HepG2 (cell line): Measurements from ENCODE around the gene TSPAN31. TPM values are rescaled to one million over a fixed set of nuclear protein-coding genes. Genes with fewer than 3 reads are reported as not detected.

Experiments used
- ARID2 ChIP-seq: sonication (generic); formaldehyde crosslinking; IDR thresholded peaks from 2 replicates; pipeline ENCODE4 v1.8.1; 2022; ENCODE audit warnings: mild to moderate bottlenecking, missing genetic modification reagents, borderline replicate concordance
- ARID5B ChIP-seq: IDR thresholded peaks from 2 replicates; pipeline ENCODE4 v1.4.0; 2020; ENCODE audit warnings: mild to moderate bottlenecking, missing genetic modification reagents
- ARNT ChIP-seq: fragments of 450-650 bp; IDR thresholded peaks from 2 replicates; pipeline ENCODE4 v1.6.1; 2017
- ATF7-NPFF ChIP-seq: sonication (generic); formaldehyde crosslinking; IDR thresholded peaks from 2 replicates; pipeline ENCODE4 v1.8.1; 2023; ENCODE audit warnings: mild to moderate bottlenecking, low read depth, missing genetic modification reagents, moderate library complexity
- CBX5 ChIP-seq: sonication (generic); formaldehyde crosslinking; IDR thresholded peaks from 2 replicates; pipeline ENCODE4 v1.4.0; 2020; ENCODE audit warnings: missing genetic modification reagents, borderline replicate concordance
- E2F5 ChIP-seq: sonication (generic); formaldehyde crosslinking; conservative IDR thresholded peaks from 2 replicates; pipeline ENCODE4 v1.4.0; 2020; ENCODE audit warnings: missing genetic modification reagents
- FOXP1 ChIP-seq, 2 experiments: fragments of 450-650 bp in 1 of 2; IDR thresholded peaks; 2 replicates each; pipeline ENCODE4 v1.6.1; 2017 to 2018; ENCODE audit warnings: antibody characterized with exemption in 1 of 2
- KDM6A ChIP-seq: IDR thresholded peaks from 2 replicates; pipeline ENCODE4 v1.6.1; 2016; ENCODE audit warnings: low read depth
- POGZ ChIP-seq: sonication (generic); formaldehyde crosslinking; IDR thresholded peaks from 2 replicates; pipeline ENCODE4 v1.4.0; 2020; ENCODE audit warnings: mild to moderate bottlenecking, missing genetic modification reagents
- SKIL ChIP-seq: sonication (generic); formaldehyde crosslinking; IDR thresholded peaks from 2 replicates; pipeline ENCODE4 v1.8.0; 2022; ENCODE audit warnings: missing genetic modification reagents, mild to moderate bottlenecking, moderate library complexity, borderline replicate concordance
- SNRNP70 ChIP-seq: fragments of 200-400 bp; formaldehyde crosslinking; IDR thresholded peaks from 2 replicates; pipeline ENCODE4 v1.6.1; 2017; ENCODE audit warnings: mild to moderate bottlenecking, low read depth, low read length, moderate library complexity
- ZBTB2 ChIP-seq: sonication (generic); formaldehyde crosslinking; IDR thresholded peaks from 2 replicates; pipeline ENCODE4 v1.8.0; 2022; ENCODE audit warnings: low read depth, missing genetic modification reagents
- ZFP90 ChIP-seq: sonication (generic); formaldehyde crosslinking; IDR thresholded peaks from 2 replicates; pipeline ENCODE4 v1.8.0; 2022; ENCODE audit warnings: missing genetic modification reagents, mild to moderate bottlenecking, inconsistent platforms, borderline replicate concordance
- ZFYVE20 ChIP-seq: sonication (generic); formaldehyde crosslinking; IDR thresholded peaks from 2 replicates; pipeline ENCODE4 v1.8.0; 2023; ENCODE audit warnings: low read depth, mild to moderate bottlenecking, moderate library complexity, missing genetic modification reagents, borderline replicate concordance
- ZNF234 ChIP-seq: sonication (generic); formaldehyde crosslinking; conservative IDR thresholded peaks from 2 replicates; pipeline ENCODE4 v1.5.1; 2020; ENCODE audit warnings: mild to moderate bottlenecking, missing genetic modification reagents
- ZNF367 ChIP-seq: sonication (generic); formaldehyde crosslinking; IDR thresholded peaks from 2 replicates; pipeline ENCODE4 v1.4.0; 2020; ENCODE audit warnings: missing genetic modification reagents, borderline replicate concordance
- ZNF547 ChIP-seq: sonication (generic); formaldehyde crosslinking; IDR thresholded peaks from 2 replicates; pipeline ENCODE4 v1.5.1; 2020; ENCODE audit warnings: mild to moderate bottlenecking, missing genetic modification reagents
- ZNF598 ChIP-seq: sonication (generic); formaldehyde crosslinking; IDR thresholded peaks from 2 replicates; pipeline ENCODE4 v1.5.1; 2020; ENCODE audit warnings: mild to moderate bottlenecking, missing genetic modification reagents, borderline replicate concordance
- ZNF775 ChIP-seq: sonication (generic); formaldehyde crosslinking; IDR thresholded peaks from 2 replicates; pipeline ENCODE4 v1.4.0; 2020; ENCODE audit warnings: missing genetic modification reagents, mild to moderate bottlenecking, moderate library complexity, borderline replicate concordance
- ZNF776 ChIP-seq: sonication (generic); formaldehyde crosslinking; IDR thresholded peaks from 2 replicates; pipeline ENCODE4 v1.4.0; 2020; ENCODE audit warnings: mild to moderate bottlenecking, missing genetic modification reagents
- ZSCAN21 ChIP-seq: sonication (generic); formaldehyde crosslinking; IDR thresholded peaks from 2 replicates; pipeline ENCODE4 v1.8.0; 2022; ENCODE audit warnings: mild to moderate bottlenecking, missing genetic modification reagents, moderate library complexity, borderline replicate concordance
- ZSCAN25 ChIP-seq: sonication (generic); formaldehyde crosslinking; IDR thresholded peaks from 2 replicates; pipeline ENCODE4 v1.8.0; 2022; ENCODE audit warnings: mild to moderate bottlenecking, missing genetic modification reagents
- polyA plus RNA-seq, 8 experiments: library from polyadenylated mRNA; depleted of rRNA in 3 of 8; stranded (reverse) in 7 of 8; unstranded in 1 of 8; fragments of >200 nt; fragmentation: Illumina TruSeq in 4 of 8; extraction: Trizol in 4 of 8; gene quantifications; 2 replicates each; pipeline versions ENCODE4 v1.2.1 to v1.2.3, GENCODE V29; 2011 to 2016; ENCODE audit warnings: low read depth in 4 of 8, missing spikeins in 1 of 8, mixed read lengths in 1 of 8; ENCODE audit not compliant: insufficient read depth in 1 of 8
- total RNA-seq, 5 experiments: library from RNA; depleted of rRNA; stranded (reverse); fragments of >200 nt; fragmentation: Illumina TruSeq; extraction: Trizol; gene quantifications; 2 replicates each; pipeline ENCODE4 v1.2.3, GENCODE V29; 2016; ENCODE audit warnings: low read depth in 1 of 5

The TSPAN31 gene
- total and polyA plus RNA-seq, 2 of the 13 experiments (the other 11 are each of a cell fraction or from before 2014, with no cell fraction given), result 10.4 to 24.6 TPM

GRCh38 chr12:57744777-57745484 lies at the start of gene TSPAN31 (continued):
- no peak for TF ChIP-seq SKIL
- no peak for TF ChIP-seq E2F5 (CRISPR knock-in tag)
- peak; percentile 5; the same call in 1 of the 2 replicates for TF ChIP-seq ARID5B (CRISPR knock-in tag)
- no peak for TF ChIP-seq ZSCAN21
- TF ChIP-seq ZSCAN25 (CRISPR knock-in tag), result no peak
- no peak; the same call in 1 of the 2 replicates for TF ChIP-seq ZFP90
- no peak for TF ChIP-seq SNRNP70
- TF ChIP-seq ARNT, result no peak
- TF ChIP-seq ARID2 (CRISPR knock-in tag), result 0 out of 2 replicates have a peak, but pooled peaks have one; percentile 12
- no peak for TF ChIP-seq ZBTB2 (CRISPR knock-in tag)
- TF ChIP-seq POGZ (CRISPR knock-in tag), result peak; percentile 31
- TF ChIP-seq ZFYVE20 (CRISPR knock-in tag), result no peak
- TF ChIP-seq ZNF598 (CRISPR knock-in tag), result no peak
- TF ChIP-seq ZNF547 (CRISPR knock-in tag), result no peak
- TF ChIP-seq ATF7-NPFF (CRISPR knock-in tag), result no peak
- peak; percentile 41; the same call in 1 of the 2 replicates for TF ChIP-seq ZNF367 (CRISPR knock-in tag)
- no peak for TF ChIP-seq ZNF775 (CRISPR knock-in tag)
- TF ChIP-seq FOXP1 (IDR thresholded peaks at IDR 0.05), result no peak
- no peak for TF ChIP-seq FOXP1 (CRISPR knock-in tag; IDR thresholded peaks at IDR 0.05)
- TF ChIP-seq ZNF234 (CRISPR knock-in tag), result no peak
- no peak for TF ChIP-seq CBX5 (CRISPR knock-in tag)
- no peak for TF ChIP-seq KDM6A (CRISPR knock-in tag)
- TF ChIP-seq ZNF776 (CRISPR knock-in tag), result peak; percentile 5; the same call in 1 of the 2 replicates
